WERI-Rb-1 (cell line): Measurements from ENCODE around the gene ERMP1.

Experiments
- DNase-seq: peaks from one replicate; pipeline ENCODE4 v3.0.0-alpha.2; 2020
- H3K27ac ChIP-seq: fragments of 250-450 bp; sonication (Bioruptor Pico); 2 replicates; pipeline ENCODE4 v1.5.1; 2020; ENCODE audit warnings: mild to moderate bottlenecking, moderate library complexity
- H3K27me3 ChIP-seq: fragments of 250-450 bp; sonication (Bioruptor Pico); 2 replicates; pipeline ENCODE4 v1.5.1; 2021; ENCODE audit warnings: mild to moderate bottlenecking, low read depth, moderate library complexity; ENCODE audit not compliant: insufficient read depth, severe bottlenecking
- H3K36me3 ChIP-seq: fragments of 250-450 bp; sonication (Bioruptor Pico); 2 replicates; pipeline ENCODE4 v1.5.1; 2020; ENCODE audit warnings: mild to moderate bottlenecking, moderate library complexity
- H3K4me3 ChIP-seq: 2 replicates; pipeline ENCODE4 v1.5.1; 2011; ENCODE audit warnings: low read depth, mild to moderate bottlenecking, control low read depth, low read length
- H3K9me3 ChIP-seq: fragments of 250-450 bp; sonication (Bioruptor Pico); 2 replicates; pipeline ENCODE4 v1.5.1; 2021; ENCODE audit warnings: mild to moderate bottlenecking, moderate library complexity; ENCODE audit not compliant: severe bottlenecking
- CTCF ChIP-seq: IDR thresholded peaks from 2 replicates; pipeline ENCODE4 v1.5.1; 2011; ENCODE audit warnings: low read depth, mild to moderate bottlenecking, control low read depth, inconsistent platforms, low read length

The ERMP1 gene

DNA sequence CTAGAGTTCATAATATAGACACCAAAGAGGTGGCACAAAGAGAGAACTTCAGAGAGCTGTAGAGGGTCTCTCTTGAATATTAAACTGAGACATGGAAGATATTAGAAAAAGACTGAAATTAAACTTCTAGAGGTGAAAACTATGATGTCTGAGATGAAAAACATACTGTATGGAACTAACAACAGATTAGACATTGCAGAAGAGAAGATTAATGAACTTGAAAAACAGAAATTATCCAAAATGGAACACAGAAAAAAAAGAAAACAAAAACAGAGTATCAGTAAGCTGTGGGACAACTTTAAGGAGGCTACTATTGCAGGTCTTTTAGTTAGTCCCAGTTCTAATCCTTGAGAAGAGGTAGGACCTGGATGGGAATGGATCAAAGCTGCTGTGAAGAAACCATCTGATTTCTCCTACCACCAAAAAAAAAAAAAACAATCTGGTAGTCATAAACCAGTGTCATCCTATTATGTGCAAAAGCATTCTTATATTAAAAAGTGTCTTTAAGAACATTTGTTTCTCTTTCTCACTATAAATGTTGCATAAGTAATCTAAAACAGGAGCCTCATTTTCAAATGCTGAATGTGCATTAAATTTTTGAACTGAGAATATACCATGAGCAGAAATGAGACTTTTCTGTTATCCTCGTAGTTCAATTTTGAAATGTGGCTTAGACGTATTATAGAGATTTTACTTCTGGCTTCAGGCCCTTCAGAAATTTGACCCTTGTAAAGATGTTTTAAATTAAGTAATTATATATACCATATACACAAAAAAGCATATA, 96.2 kb downstream of the ERMP1 start:
- Histone ChIP-seq H3K9me3 (no peaks in the 10 kb centered on the region), H3K36me3 (no peaks in the 10 kb centered on the region), H3K27me3 (no peaks in the 10 kb centered on the region), H3K4me3 (no peak overlapping the region), H3K27ac (no peak overlapping the region)
- TF ChIP-seq CTCF = no peak
- no peak for DNase-seq

DNA sequence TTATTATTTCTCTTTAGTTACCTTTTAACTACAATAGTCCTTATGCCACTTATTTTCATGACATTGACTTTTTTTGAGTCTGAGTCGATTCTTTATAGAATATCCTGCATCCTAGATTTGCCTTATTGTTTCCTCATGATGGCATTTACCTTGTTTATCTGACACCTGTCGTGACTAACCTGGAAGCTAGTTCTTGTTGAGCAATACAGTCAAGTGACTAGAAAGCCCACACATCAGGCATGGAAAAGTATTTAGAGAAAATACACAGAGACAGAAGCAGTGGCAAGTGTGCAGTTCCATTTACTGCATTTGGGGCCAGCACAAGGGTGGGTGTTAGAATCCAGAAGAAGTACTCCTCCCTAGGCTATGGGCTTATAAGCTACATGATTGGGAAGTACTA, 97.8 kb downstream of the ERMP1 start:
- no peak for TF ChIP-seq CTCF
- Histone ChIP-seq H3K36me3 (no peaks in the 10 kb centered on the region), H3K27ac (no peak overlapping the region), H3K27me3 (no peaks in the 10 kb centered on the region), H3K9me3 (no peaks in the 10 kb centered on the region), H3K4me3 (no peak overlapping the region)
- no peak for DNase-seq
